ENCODE data around the gene SEPTIN1. TPM values are rescaled to one million over a fixed set of nuclear protein-coding genes. Genes with fewer than 3 reads are reported as not detected.
A peak's percentile ranks its signal among the peaks of the same experiment; 100 is the strongest.

The SEPTIN1 gene
- total RNA-seq, 1 experiment from 2014 or later: 0.45 TPM

GRCh38 chr16:30374538-30374937, 7.8 kb downstream of the SEPTIN1 start, which contains the start of gene MYL11:
Gene MYL11, plus strand, starts transcription at chr16:30374802. Its CDS starts 56 bp downstream, at chr16:30374858.
- peak in 1 of 2 experiments; percentile 55 for DNase-seq
- no peak within 1 kb of the TSS for H3K27ac ChIP-seq
- peaks cover 36% of the 10 kb centered on the region for H3K4me1 ChIP-seq
- no peak within 1 kb of the TSS for H3K4me3 ChIP-seq
- H3K27me3 ChIP-seq: no peaks in the 10 kb centered on the region
- no peaks in the 10 kb centered on the region for H3K9me3 ChIP-seq (replicated peaks)
- no peaks in the 10 kb centered on the region for H3K36me3 ChIP-seq

GRCh38 chr16:30372725-30373124, 9.6 kb downstream of the SEPTIN1 start:
- H3K4me1 ChIP-seq: peaks cover 39% of the 10 kb centered on the region
- H3K9me3 ChIP-seq (replicated peaks): no peaks in the 10 kb centered on the region
- H3K27ac ChIP-seq: peak overlapping the region; percentile 69
- no peak overlapping the region for H3K4me3 ChIP-seq
- no peak for DNase-seq
- H3K36me3 ChIP-seq: no peaks in the 10 kb centered on the region
- no peaks in the 10 kb centered on the region for H3K27me3 ChIP-seq

- H3K4me1 ChIP-seq: peaks cover 39% of the 10 kb centered on the region
- H3K36me3 ChIP-seq: peaks cover under 1% of the 10 kb centered on the region; the same call in 1 of the 2 replicates
- peak; percentile 82 to 87 for DNase-seq
- H3K4me3 ChIP-seq: peak overlapping the region; percentile 47
- peak overlapping the region; percentile 69 for H3K27ac ChIP-seq
- H3K27me3 ChIP-seq: no peaks in the 10 kb centered on the region
- H3K9me3 ChIP-seq (replicated peaks): no peaks in the 10 kb centered on the region
Measured at GRCh38 chr16:30372038-30372712, 10.2 kb downstream of the SEPTIN1 start.

GRCh38 chr16:30371248-30371816, 11.0 kb downstream of the SEPTIN1 start:
- peak overlapping the region; percentile 47 for H3K4me3 ChIP-seq
- no peak for DNase-seq
- H3K27me3 ChIP-seq: no peaks in the 10 kb centered on the region
- peak overlapping the region; percentile 69 for H3K27ac ChIP-seq
- peaks cover 5% of the 10 kb centered on the region for H3K36me3 ChIP-seq
- peaks cover 31% of the 10 kb centered on the region for H3K4me1 ChIP-seq
- H3K9me3 ChIP-seq (replicated peaks): no peaks in the 10 kb centered on the region

- Histone ChIP-seq H3K36me3 (peaks cover 11% of the 10 kb centered on the region), H3K27ac (peak within 1 kb of the TSS; percentile 69), H3K4me3 (peak within 1 kb of the TSS; percentile 70), H3K27me3 (no peaks in the 10 kb centered on the region), H3K4me1 (peaks cover 24% of the 10 kb centered on the region), H3K9me3 (replicated peaks) (no peaks in the 10 kb centered on the region)
- peak; percentile 99 to 100 for DNase-seq
Measured at GRCh38 chr16:30370456-30371247, 11.7 kb downstream of the SEPTIN1 start, which contains the start of gene TBC1D10B. Gene TBC1D10B, minus strand, starts transcription at chr16:30370494. Its CDS starts 311 bp downstream, at chr16:30370183.

GRCh38 chr16:30369938-30370455, 12.4 kb downstream of the SEPTIN1 start:
- H3K27ac ChIP-seq: no peak overlapping the region; the same call in 1 of the 2 replicates
- H3K9me3 ChIP-seq (replicated peaks): no peaks in the 10 kb centered on the region
- DNase-seq: no peak
- H3K4me1 ChIP-seq: peaks cover 22% of the 10 kb centered on the region
- H3K4me3 ChIP-seq: peak overlapping the region; percentile 70
- H3K27me3 ChIP-seq: no peaks in the 10 kb centered on the region
- peaks cover 17% of the 10 kb centered on the region for H3K36me3 ChIP-seq

DNA sequence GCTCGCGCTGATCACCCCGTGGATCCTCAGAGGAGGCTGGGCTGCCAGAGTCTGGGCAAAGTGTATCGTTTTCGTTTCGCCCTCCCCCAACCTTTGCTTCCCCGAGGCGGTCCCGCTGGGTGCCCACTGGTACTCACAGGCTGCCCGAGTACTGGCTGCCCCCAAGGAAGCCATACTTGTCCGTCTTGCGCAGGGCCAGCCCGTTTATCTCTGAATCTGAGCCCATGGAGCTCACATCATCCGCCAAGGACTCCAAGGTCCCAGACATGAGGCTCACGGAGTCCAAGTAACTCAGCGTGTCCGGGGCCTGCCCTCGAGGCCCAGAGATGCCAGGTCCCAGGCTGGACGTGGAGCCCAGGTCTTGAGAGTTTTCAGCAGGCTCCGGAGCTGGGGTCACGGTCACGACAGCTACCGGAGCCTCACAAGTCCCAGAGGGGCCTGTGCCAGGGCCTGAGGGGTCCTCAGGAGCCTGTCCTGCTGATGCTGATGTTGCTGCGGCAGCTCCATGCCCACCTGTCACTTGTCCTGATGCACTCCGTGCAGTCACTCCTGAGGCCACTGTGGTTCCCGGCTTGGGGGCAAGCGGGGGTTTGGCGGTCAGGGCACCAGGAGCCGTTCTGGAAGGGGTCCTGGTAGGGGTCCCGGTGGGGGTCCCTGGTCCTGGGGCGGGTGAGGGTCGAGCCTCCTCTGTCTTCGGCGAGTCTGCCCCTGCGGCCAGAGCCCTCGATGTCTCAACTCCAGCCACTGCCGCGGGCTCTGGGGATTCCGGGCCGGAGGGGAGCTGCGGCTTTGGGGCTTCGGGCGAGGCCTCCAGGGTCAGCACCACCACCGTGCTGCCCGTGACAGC, 13.0 kb downstream of the SEPTIN1 start:
- Histone ChIP-seq H3K27me3 (no peaks in the 10 kb centered on the region), H3K9me3 (replicated peaks) (no peaks in the 10 kb centered on the region), H3K4me1 (peaks cover 22% of the 10 kb centered on the region), H3K27ac (no peak overlapping the region; the same call in 1 of the 2 replicates), H3K36me3 (peaks cover 23% of the 10 kb centered on the region), H3K4me3 (peak overlapping the region; percentile 70)
- DNase-seq: peak in 1 of 2 experiments; percentile 44

DNA sequence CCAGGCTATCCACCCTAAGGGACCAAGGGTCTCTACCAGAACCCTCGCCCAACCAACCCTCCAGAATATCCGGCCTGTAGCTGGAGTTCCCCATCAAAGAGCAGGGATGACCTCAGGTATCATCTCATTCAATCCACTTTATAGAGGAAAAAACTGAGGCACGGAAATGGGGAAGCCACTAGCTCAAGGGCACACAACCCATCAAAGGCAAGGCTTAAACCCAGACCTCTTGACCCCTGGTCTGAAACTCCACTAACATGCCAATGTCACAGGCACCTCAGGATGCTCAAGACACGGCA, 13.6 kb downstream of the SEPTIN1 start:
- DNase-seq: no peak
- H3K27ac ChIP-seq: no peak overlapping the region
- no peaks in the 10 kb centered on the region for H3K27me3 ChIP-seq
- H3K9me3 ChIP-seq (replicated peaks): no peaks in the 10 kb centered on the region
- peaks cover 22% of the 10 kb centered on the region for H3K4me1 ChIP-seq
- peaks cover 26% of the 10 kb centered on the region for H3K36me3 ChIP-seq
- peak overlapping the region; percentile 70 for H3K4me3 ChIP-seq

GRCh38 chr16:30368122-30368791, 14.1 kb downstream of the SEPTIN1 start:
- H3K4me3 ChIP-seq: peak overlapping the region; percentile 70
- H3K36me3 ChIP-seq: peaks cover 27% of the 10 kb centered on the region
- H3K9me3 ChIP-seq (replicated peaks): no peaks in the 10 kb centered on the region
- H3K27me3 ChIP-seq: no peaks in the 10 kb centered on the region
- peaks cover 22% of the 10 kb centered on the region for H3K4me1 ChIP-seq
- no peak overlapping the region for H3K27ac ChIP-seq
- peak in 1 of 2 experiments; percentile 36 for DNase-seq

GRCh38 chr16:30367349-30368009, 14.9 kb downstream of the SEPTIN1 start:
- H3K9me3 ChIP-seq (replicated peaks): no peaks in the 10 kb centered on the region
- H3K4me1 ChIP-seq: peaks cover 16% of the 10 kb centered on the region
- H3K27me3 ChIP-seq: no peaks in the 10 kb centered on the region
- H3K36me3 ChIP-seq: peaks cover 31% of the 10 kb centered on the region
- no peak overlapping the region for H3K27ac ChIP-seq
- no peak overlapping the region; the same call in 1 of the 2 replicates for H3K4me3 ChIP-seq
- no peak for DNase-seq

- Histone ChIP-seq H3K4me1 (peaks cover 6% of the 10 kb centered on the region), H3K36me3 (peaks cover 36% of the 10 kb centered on the region), H3K9me3 (replicated peaks) (no peaks in the 10 kb centered on the region), H3K27ac (no peak overlapping the region), H3K4me3 (no peak overlapping the region), H3K27me3 (no peaks in the 10 kb centered on the region)
- DNase-seq: no peak
Measured at GRCh38 chr16:30366511-30366910, 15.8 kb downstream of the SEPTIN1 start.

DNA sequence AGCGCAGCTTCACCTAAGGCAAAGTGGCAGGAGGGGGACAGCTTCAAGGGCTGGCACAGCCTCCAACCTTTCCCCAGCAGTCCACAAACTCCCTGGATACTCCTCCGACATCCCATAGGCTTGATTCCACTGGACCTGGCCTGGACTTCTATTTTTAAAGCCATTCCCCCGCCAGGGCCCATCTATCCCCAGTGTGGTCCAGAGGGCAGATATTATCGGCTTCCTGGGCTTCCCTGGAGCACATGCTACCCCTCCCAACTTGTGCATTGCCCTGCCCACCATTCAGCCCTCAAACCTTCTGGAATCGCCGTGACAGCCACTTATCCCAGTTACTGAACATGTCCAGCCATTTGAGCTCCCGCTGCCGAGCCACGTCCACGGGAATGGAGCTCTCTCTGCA, 17.2 kb downstream of the SEPTIN1 start:
- Histone ChIP-seq H3K4me1 (peaks cover 5% of the 10 kb centered on the region; the same call in 1 of the 2 replicates), H3K27me3 (no peaks in the 10 kb centered on the region), H3K9me3 (replicated peaks) (no peaks in the 10 kb centered on the region), H3K27ac (no peak overlapping the region), H3K36me3 (peaks cover 39% of the 10 kb centered on the region), H3K4me3 (no peak overlapping the region)
- no peak for DNase-seq

GRCh38 chr16:30361180-30361579, 21.2 kb downstream of the SEPTIN1 start:
- H3K27me3 ChIP-seq: no peaks in the 10 kb centered on the region
- H3K9me3 ChIP-seq (replicated peaks): no peaks in the 10 kb centered on the region
- H3K27ac ChIP-seq: no peak overlapping the region
- DNase-seq: no peak
- H3K36me3 ChIP-seq: peaks cover 46% of the 10 kb centered on the region
- H3K4me1 ChIP-seq: no peaks in the 10 kb centered on the region
- H3K4me3 ChIP-seq: no peak overlapping the region

Data from SJCRH30 (cell line).